Activated T-cell treated with anti-CD3 and anti-CD28 coated beads, Interleukin-2, amount 50 U/mL, for 72 hours (primary cell): ENCODE data around the gene ZDHHC7. TPM values are rescaled to one million over a fixed set of nuclear protein-coding genes. Genes with fewer than 3 reads are reported as not detected.
"Not testable (repeated sequence)": the region's sequence is repeated elsewhere in the genome, so short reads cannot be mapped to it uniquely, and the experiment has no call there.

Experiments used
- ATAC-seq, 2 donors: fragments of 150-1000 bp; cut with Tn5 transposase; replicated peaks in 1 of 2; 2 replicates each; pipeline ENCODE4 v1.10.0; 2021; ENCODE audit warnings: moderate library complexity in 2 of 2, mild to moderate bottlenecking in 1 of 2
- DNase-seq, 2 donors: peaks; one replicate each; pipeline ENCODE4 v3.0.0; 2021 to 2022; ENCODE audit warnings: mixed read lengths in 1 of 2
- H3K27ac Mint-ChIP-seq: one replicate; pipeline ENCODE4 v1.8.0; 2022; ENCODE audit warnings: mild to moderate bottlenecking, moderate library complexity, mixed read lengths
- H3K27me3 Mint-ChIP-seq: one replicate; pipeline ENCODE4 v1.8.0; 2022; ENCODE audit warnings: low read depth, mixed read lengths
- H3K36me3 Mint-ChIP-seq, 2 donors: one replicate each; pipeline ENCODE4 v1.8.0; 2022; ENCODE audit warnings: mixed read lengths in 2 of 2, mild to moderate bottlenecking in 1 of 2; ENCODE audit not compliant: insufficient read depth in 2 of 2
- H3K4me1 Mint-ChIP-seq: one replicate; pipeline ENCODE4 v1.8.0; 2022; ENCODE audit warnings: low read depth, mixed read lengths
- H3K4me3 Mint-ChIP-seq, 2 donors: one replicate each; pipeline ENCODE4 v1.8.0; 2022; ENCODE audit warnings: mild to moderate bottlenecking in 2 of 2, mixed read lengths in 2 of 2, moderate library complexity in 2 of 2
- H3K9me3 Mint-ChIP-seq, 2 donors: one replicate each; pipeline ENCODE4 v1.8.0; 2022; ENCODE audit warnings: mixed read lengths in 2 of 2
- total RNA-seq, 2 donors: library from RNA; stranded (reverse); gene quantifications; one replicate each; pipeline ENCODE4 v1.2.3, GENCODE V29; 2022

ZDHHC7 gene
- total RNA-seq, 2 donors from 2014 or later = 27.5 to 33.7 TPM

GRCh38 chr16:84940670-84941551 is 70.4 kb downstream of the ZDHHC7 start:
- no peaks in the 10 kb centered on the region for H3K27me3 Mint-ChIP-seq
- H3K4me1 Mint-ChIP-seq = no peaks in the 10 kb centered on the region
- no peaks in the 10 kb centered on the region for H3K36me3 Mint-ChIP-seq
- DNase-seq = no peak
- no peak for ATAC-seq
- no peak overlapping the region for H3K4me3 Mint-ChIP-seq
- peaks cover 0 to 2% of the 10 kb centered on the region in 2 donors for H3K9me3 Mint-ChIP-seq
- no peak overlapping the region for H3K27ac Mint-ChIP-seq

GRCh38 chr16:84938616-84939015 is 72.7 kb downstream of the ZDHHC7 start:
- not testable (repeated sequence) for DNase-seq, H3K4me1 Mint-ChIP-seq, ATAC-seq, H3K36me3 Mint-ChIP-seq, H3K27me3 Mint-ChIP-seq, H3K27ac Mint-ChIP-seq, H3K4me3 Mint-ChIP-seq, H3K9me3 Mint-ChIP-seq

DNA sequence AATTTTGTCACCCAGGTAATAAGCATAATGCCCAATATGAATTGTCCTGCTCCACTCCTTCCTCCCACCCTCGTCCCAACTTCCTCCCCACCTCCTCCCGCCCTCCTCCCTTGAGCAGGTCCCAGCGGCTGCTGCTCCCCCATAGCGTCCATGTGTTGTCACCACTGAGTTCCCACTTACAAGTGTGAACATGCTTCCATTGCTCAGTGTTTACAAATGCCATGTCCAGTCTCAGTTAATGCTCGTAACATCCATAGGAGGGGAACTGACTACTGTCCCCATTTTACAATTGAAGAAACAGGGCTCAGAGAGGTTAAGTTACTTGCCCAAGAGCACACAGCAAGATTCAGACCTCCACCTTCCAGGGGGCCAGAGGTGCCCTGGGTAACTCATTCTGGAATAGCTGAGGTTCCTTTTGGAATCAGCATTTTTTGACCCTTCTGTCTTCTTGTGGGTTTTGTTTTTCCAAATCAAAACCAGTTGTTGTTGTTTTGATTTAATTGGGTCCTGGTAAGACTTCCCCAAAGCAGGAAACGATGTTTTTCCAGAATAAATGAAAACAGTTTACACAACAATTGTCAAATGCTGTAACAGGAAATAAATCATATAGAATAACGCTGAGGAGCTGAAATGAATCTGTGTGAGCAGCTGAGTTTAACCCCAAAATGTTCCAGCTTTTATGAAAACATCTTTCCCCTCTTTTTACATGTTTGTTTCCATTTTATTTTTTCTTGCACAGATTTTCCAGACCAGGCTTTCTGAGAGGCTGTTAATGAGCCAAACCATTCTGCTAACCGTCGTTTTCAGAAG is 73.9 kb downstream of the ZDHHC7 start:
- Mint-ChIP-seq H3K4me3 (no peak overlapping the region), H3K27me3 (no peaks in the 10 kb centered on the region), H3K36me3 (no peaks in the 10 kb centered on the region), H3K9me3 (no peaks in the 10 kb centered on the region), H3K4me1 (no peaks in the 10 kb centered on the region), H3K27ac (no peak overlapping the region)
- DNase-seq = no peak
- ATAC-seq = no peak

DNA sequence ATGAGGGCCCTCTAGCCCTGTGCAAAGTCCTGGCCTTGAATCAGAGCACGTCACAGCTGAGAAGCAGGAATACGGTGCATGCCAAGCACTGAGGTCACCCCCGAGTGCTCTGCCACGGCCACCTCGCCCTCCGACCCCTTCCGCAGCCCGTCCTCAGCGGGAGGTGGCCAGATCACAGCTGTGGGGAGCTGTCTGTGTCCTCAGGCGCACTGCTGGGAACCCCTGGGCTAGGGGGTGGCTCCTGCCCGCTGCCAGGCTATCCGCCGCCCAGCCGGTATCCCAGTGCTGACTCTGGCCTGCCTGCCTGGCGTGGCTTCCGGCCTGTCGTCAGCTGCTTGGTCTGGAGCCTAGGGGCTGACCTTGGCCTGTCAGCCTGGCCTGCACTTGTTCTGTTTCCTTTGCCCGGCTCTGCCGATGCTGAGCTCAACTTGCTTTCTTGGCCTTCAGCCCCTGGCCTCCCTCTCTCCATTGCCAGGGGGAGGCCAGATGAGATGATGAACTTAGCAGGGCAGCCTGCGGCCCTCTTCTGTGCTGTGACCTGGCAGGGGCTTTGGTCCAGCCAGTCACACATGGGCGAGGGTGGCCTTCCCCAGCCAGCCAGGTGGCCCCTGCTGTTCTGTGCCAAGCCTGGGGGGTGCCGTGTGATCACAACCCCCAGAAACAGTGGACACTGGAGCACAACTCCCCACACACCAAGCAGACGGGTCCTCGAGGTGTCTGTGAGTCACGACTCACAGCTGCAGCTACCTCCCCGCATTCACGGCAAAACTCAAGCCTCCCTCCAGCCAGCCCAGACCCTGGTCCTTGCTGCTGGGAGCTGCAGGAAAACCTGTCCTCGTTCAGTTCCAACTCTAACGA is 77.3 kb downstream of the ZDHHC7 start:
- H3K4me1 Mint-ChIP-seq = peaks cover 4% of the 10 kb centered on the region
- no peak for DNase-seq
- no peaks in the 10 kb centered on the region for H3K9me3 Mint-ChIP-seq
- no peaks in the 10 kb centered on the region for H3K27me3 Mint-ChIP-seq
- no peak overlapping the region for H3K27ac Mint-ChIP-seq
- ATAC-seq = no peak
- no peaks in the 10 kb centered on the region for H3K36me3 Mint-ChIP-seq
- no peak overlapping the region for H3K4me3 Mint-ChIP-seq

GRCh38 chr16:84932681-84933080 is 78.7 kb downstream of the ZDHHC7 start:
- H3K27me3 Mint-ChIP-seq = no peaks in the 10 kb centered on the region
- no peak for ATAC-seq
- H3K4me3 Mint-ChIP-seq = no peak overlapping the region
- DNase-seq = no peak
- no peak overlapping the region for H3K27ac Mint-ChIP-seq
- H3K9me3 Mint-ChIP-seq = no peaks in the 10 kb centered on the region
- H3K36me3 Mint-ChIP-seq = no peaks in the 10 kb centered on the region
- peaks cover 4% of the 10 kb centered on the region for H3K4me1 Mint-ChIP-seq

DNA sequence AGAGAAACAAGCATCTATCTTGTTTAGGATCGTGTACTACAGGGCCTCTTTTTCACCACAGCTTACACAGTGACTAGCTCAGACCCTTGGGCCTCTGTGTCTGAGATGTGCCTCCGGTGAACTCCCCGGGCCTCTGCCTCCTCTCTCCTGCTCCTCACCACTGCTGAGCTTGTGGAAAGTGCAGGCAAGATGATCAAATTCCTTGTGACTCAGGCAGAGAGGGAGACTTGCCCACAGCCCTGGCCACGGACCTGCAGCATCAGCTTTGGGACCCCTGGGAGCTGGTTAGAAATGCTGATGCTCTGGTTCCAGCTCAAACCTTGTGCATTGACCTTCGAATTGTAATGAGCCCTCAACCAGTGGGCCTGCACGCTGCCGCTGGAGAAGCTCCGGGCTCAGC is 79.8 kb downstream of the ZDHHC7 start:
- Mint-ChIP-seq H3K4me3 (no peak overlapping the region), H3K36me3 (no peaks in the 10 kb centered on the region), H3K4me1 (peaks cover 4% of the 10 kb centered on the region), H3K27me3 (no peaks in the 10 kb centered on the region), H3K9me3 (no peaks in the 10 kb centered on the region), H3K27ac (no peak overlapping the region)
- DNase-seq = no peak
- no peak for ATAC-seq

GRCh38 chr16:84931107-84931494 is 80.2 kb downstream of the ZDHHC7 start:
- Mint-ChIP-seq H3K9me3 (no peaks in the 10 kb centered on the region), H3K4me1 (peaks cover 4% of the 10 kb centered on the region), H3K4me3 (no peak overlapping the region), H3K27ac (no peak overlapping the region), H3K27me3 (no peaks in the 10 kb centered on the region), H3K36me3 (no peaks in the 10 kb centered on the region)
- ATAC-seq (no peak), DNase-seq (no peak)

GRCh38 chr16:84930298-84931106 is 80.8 kb downstream of the ZDHHC7 start:
- ATAC-seq (no peak), DNase-seq (peak in 1 of 2 donors; percentile 10)
- Mint-ChIP-seq H3K27me3 (no peaks in the 10 kb centered on the region), H3K27ac (no peak overlapping the region), H3K4me1 (peaks cover 4% of the 10 kb centered on the region), H3K9me3 (no peaks in the 10 kb centered on the region), H3K36me3 (no peaks in the 10 kb centered on the region), H3K4me3 (no peak overlapping the region)

DNA sequence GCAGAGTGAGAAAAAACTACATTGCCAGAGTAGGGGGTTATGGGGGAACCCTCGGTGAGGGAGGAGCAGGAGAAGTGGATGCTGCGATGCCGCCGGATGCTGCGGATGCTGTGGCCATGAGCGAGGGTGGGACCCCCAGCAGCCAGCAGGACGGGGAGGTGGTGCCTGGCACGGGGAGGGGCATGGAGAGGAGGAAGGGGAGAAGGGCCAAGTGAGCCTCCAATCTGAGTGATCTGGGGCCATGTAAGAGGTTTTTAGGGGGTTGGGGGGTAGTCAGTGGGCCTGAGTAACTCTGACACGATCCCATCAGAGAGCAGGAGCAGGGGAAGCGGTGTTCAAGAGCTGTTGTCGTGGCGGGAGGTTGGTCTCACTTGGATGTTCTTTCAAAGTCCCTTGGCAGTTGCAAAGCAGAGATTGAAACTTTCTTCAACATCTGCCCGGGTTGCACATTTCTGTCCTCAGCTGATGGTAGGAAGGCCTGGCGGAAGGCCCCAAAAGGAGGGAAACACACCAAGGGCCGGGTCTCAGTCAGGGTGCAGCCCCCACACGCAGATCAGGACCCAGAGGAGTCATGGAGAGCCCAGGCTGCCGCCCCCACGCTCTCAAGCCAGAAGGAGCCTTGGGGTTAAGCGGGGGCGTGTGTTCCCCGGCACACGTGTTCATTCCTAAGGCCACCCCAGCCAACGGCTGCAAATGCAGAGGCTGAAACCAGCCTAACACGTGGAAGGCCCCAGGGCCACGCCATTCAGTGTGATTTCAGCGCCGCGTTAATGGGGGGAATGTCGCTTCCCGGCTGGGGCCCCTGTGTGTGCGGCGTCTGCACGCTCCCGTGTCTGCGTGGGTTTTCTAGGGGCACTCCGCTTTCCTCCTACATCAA is 81.7 kb downstream of the ZDHHC7 start:
- peaks cover 4% of the 10 kb centered on the region for H3K4me1 Mint-ChIP-seq
- H3K27ac Mint-ChIP-seq = no peak overlapping the region
- H3K36me3 Mint-ChIP-seq = no peaks in the 10 kb centered on the region
- no peaks in the 10 kb centered on the region for H3K27me3 Mint-ChIP-seq
- no peak for DNase-seq
- no peaks in the 10 kb centered on the region for H3K9me3 Mint-ChIP-seq
- H3K4me3 Mint-ChIP-seq = no peak overlapping the region
- peak in 1 of 2 donors; percentile 26 for ATAC-seq

DNA sequence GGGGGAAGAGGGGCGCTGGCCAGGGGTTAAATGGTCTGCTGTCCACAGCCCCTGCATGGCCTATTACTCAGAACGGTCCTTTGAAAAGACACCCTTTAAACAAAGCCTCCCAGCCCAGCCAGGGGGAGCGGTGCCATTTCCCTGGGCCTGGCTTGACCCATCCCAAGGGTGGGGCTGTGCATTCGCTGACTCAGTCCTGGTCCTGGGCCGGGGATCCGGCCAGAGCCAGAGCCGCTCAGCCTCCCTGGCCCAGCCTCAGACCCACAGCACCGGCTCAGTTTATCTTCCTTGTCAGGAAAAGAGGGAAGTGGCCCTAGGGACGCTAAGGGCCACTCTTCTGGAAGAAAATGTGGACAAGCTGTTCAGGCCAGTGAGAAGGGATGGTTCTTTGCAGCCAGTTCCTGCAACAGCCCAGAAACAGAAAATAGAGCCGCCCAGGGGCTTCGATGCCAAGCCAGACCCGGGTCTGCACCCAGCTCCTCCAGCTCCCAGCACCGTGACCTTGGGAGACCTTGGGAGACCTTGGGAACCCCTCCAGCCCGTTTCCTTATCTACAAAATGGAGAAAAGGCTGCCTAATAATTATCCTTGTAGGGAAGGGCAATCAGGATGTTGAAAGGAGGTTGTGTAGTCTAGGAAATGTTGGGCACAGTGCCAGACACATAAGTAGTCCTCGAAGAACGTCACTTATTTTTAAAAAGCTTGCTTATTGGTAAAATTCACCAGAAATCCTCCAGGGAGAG is 82.5 kb downstream of the ZDHHC7 start:
- ATAC-seq (no peak), DNase-seq (no peak)
- no peak overlapping the region for H3K27ac Mint-ChIP-seq
- H3K4me1 Mint-ChIP-seq = peaks cover 4% of the 10 kb centered on the region
- H3K9me3 Mint-ChIP-seq = no peaks in the 10 kb centered on the region
- H3K4me3 Mint-ChIP-seq = no peak overlapping the region
- no peaks in the 10 kb centered on the region for H3K36me3 Mint-ChIP-seq
- H3K27me3 Mint-ChIP-seq = no peaks in the 10 kb centered on the region
